ENCODE results near the gene MCRIP2.
"Not testable (repeated sequence)": the region's sequence is repeated elsewhere in the genome, so short reads cannot be mapped to it uniquely, and the experiment has no call there.

Gene MCRIP2

GRCh38 chr16:681746-682427 lies 40.3 kb downstream of the MCRIP2 start:
- no peak for DNase-seq (ENCODE audit: low spot score)

- DNase-seq (ENCODE audit: low spot score): no peak
Measured at GRCh38 chr16:682493-683395, 41.1 kb downstream of the MCRIP2 start.

GRCh38 chr16:683396-684070 lies 41.9 kb downstream of the MCRIP2 start:
- no peak for DNase-seq (ENCODE audit: low spot score)

- peak; percentile 98 for DNase-seq (ENCODE audit: low spot score)
Measured at GRCh38 chr16:684071-684794, 42.6 kb downstream of the MCRIP2 start, which contains the start of gene JMJD8. JMJD8 (minus strand) TSS chr16:684334; CDS start chr16:684319, 15 bp downstream.

GRCh38 chr16:684961-685696 lies 43.5 kb downstream of the MCRIP2 start:
- no peak for DNase-seq (ENCODE audit: low spot score)

GRCh38 chr16:685967-686366 lies 44.3 kb downstream of the MCRIP2 start:
- DNase-seq (ENCODE audit: low spot score): peak; percentile 53

GRCh38 chr16:686459-687260 lies 45.0 kb downstream of the MCRIP2 start:
- no peak for DNase-seq (ENCODE audit: low spot score)

- no peak for DNase-seq (ENCODE audit: low spot score)
Measured at GRCh38 chr16:687499-687898, 45.9 kb downstream of the MCRIP2 start.

- no peak for DNase-seq (ENCODE audit: low spot score)
Measured at GRCh38 chr16:689175-689897, 47.7 kb downstream of the MCRIP2 start.

- DNase-seq (ENCODE audit: low spot score): not testable (repeated sequence)
Measured at GRCh38 chr16:691242-691641, 49.6 kb downstream of the MCRIP2 start.

GRCh38 chr16:692356-693108 lies 50.9 kb downstream of the MCRIP2 start:
- no peak for DNase-seq (ENCODE audit: low spot score)

- no peak for DNase-seq (ENCODE audit: low spot score)
Measured at GRCh38 chr16:693364-693763, 51.7 kb downstream of the MCRIP2 start.

GRCh38 chr16:693766-694165 lies 52.1 kb downstream of the MCRIP2 start:
- DNase-seq (ENCODE audit: low spot score): no peak

- DNase-seq (ENCODE audit: low spot score): no peak
Measured at GRCh38 chr16:694187-694862, 52.7 kb downstream of the MCRIP2 start.

GRCh38 chr16:694863-695354 lies 53.3 kb downstream of the MCRIP2 start:
- DNase-seq (ENCODE audit: low spot score): no peak

- DNase-seq (ENCODE audit: low spot score): no peak
Measured at GRCh38 chr16:695355-696089, 53.9 kb downstream of the MCRIP2 start.
